Ectodermal cell (in vitro differentiated cells): ENCODE measurements around the gene ACSL3.

ENCODE experiments used
- H3K27ac ChIP-seq: 2 replicates; pipeline ENCODE4 v1.7.0; 2013; ENCODE audit warnings: mild to moderate bottlenecking, low read depth, low read length; ENCODE audit not compliant: insufficient read depth, poor library complexity, severe bottlenecking
- H3K27me3 ChIP-seq: 2 replicates; pipeline ENCODE4 v1.7.0; 2013; ENCODE audit warnings: mild to moderate bottlenecking, low read length; ENCODE audit not compliant: insufficient read depth, control insufficient read depth, poor library complexity, severe bottlenecking
- H3K36me3 ChIP-seq: one replicate; pipeline ENCODE4 v1.7.0; 2013; ENCODE audit warnings: low read length; ENCODE audit not compliant: control insufficient read depth, insufficient read depth
- H3K4me1 ChIP-seq: one replicate; pipeline ENCODE4 v1.7.0; 2013; ENCODE audit warnings: low read length; ENCODE audit not compliant: control insufficient read depth, insufficient read depth
- H3K4me3 ChIP-seq: 2 replicates; pipeline ENCODE4 v1.7.0; 2013; ENCODE audit warnings: low read depth, low read length, control low read depth; ENCODE audit not compliant: insufficient read depth
- H3K9me3 ChIP-seq: 2 replicates; pipeline ENCODE4 v1.7.0; 2013; ENCODE audit warnings: mild to moderate bottlenecking, low read length, moderate library complexity; ENCODE audit not compliant: control insufficient read depth
- WGBS, 2 experiments: methylation state at CpG; one replicate each; pipeline ENCODE4 v1.1.7; 2013; ENCODE audit warnings: missing lambda C conversion rate in 2 of 2; 5-methylcytosine and 5-hydroxymethylcytosine counted together

The ACSL3 gene

DNA sequence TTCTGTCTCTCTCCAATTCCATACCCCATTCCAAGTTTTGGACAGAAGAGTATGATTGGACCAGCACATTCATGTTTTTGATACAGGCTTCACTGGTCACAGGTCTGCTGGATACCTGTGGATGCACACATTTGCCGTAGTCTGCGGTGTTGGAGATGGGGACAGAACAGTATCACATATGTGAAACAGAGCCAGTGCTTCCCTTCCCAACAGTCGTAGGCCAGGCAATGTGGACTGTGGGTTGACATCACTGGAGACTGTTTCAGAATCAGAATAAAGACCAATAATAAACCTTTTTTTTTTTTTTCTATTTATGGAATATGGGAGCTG, 18.7 kb downstream of the ACSL3 start:
- no peaks in the 10 kb centered on the region for H3K36me3 ChIP-seq
- 92 to 97% methylated on average over 3 of the region's 3 CpGs for WGBS, 2 experiments
- no peak overlapping the region for H3K27ac ChIP-seq
- no peaks in the 10 kb centered on the region for H3K4me1 ChIP-seq
- H3K9me3 ChIP-seq, result no peaks in the 10 kb centered on the region
- H3K4me3 ChIP-seq, result no peak overlapping the region
- no peaks in the 10 kb centered on the region for H3K27me3 ChIP-seq

DNA sequence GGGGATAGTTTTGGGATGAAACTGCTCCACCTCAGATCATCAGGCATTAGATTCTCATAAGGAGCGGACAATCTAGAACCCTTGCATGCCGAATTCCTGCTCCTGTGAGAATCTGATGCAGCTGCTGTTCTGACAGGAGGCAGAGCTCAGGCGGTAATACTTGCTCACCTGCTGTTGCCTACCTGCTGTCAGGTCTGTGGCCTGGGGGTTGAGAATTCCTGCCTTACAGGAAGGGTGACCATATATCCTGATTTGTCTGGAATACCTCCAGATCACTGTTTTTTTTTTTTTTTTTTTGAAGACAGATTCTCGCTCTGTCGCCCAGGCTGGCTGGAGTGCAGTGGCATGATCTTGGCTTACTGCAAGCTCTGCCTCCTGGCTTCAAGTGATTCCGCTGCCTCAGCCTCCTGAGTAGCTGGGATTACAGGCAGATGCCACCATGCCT, 21.7 kb downstream of the ACSL3 start:
- Histone ChIP-seq H3K36me3 (no peaks in the 10 kb centered on the region), H3K4me1 (no peaks in the 10 kb centered on the region), H3K27me3 (no peaks in the 10 kb centered on the region), H3K4me3 (no peak overlapping the region), H3K27ac (no peak overlapping the region), H3K9me3 (no peaks in the 10 kb centered on the region)
- WGBS, 2 experiments, result 92 to 96% methylated on average over 6 of the region's 6 CpGs

DNA sequence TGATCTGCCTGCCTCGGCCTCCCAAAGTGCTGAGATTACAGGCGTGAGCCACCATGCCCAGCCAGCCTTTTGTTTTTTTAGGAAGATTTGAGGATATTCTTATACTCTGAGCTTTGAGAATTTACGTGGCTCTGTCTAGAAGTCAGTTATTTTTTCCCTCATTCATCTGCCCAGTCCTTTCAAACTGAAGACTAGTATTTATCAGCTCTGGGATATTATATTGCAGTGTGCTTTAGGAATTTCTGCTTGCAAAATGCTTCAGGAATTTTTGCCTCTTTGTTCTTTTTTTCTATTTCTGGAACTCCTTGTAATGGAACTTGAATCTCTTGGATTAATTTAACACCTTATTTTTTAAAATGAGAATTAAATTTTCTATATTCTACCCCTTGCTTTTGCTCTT, 22.6 kb downstream of the ACSL3 start:
- WGBS, 2 experiments, result 94 to 95% methylated on average over 2 to 3 of the region's 3 CpGs
- Histone ChIP-seq H3K4me3 (no peak overlapping the region), H3K4me1 (no peaks in the 10 kb centered on the region), H3K9me3 (no peaks in the 10 kb centered on the region), H3K27me3 (no peaks in the 10 kb centered on the region), H3K36me3 (no peaks in the 10 kb centered on the region), H3K27ac (no peak overlapping the region)

DNA sequence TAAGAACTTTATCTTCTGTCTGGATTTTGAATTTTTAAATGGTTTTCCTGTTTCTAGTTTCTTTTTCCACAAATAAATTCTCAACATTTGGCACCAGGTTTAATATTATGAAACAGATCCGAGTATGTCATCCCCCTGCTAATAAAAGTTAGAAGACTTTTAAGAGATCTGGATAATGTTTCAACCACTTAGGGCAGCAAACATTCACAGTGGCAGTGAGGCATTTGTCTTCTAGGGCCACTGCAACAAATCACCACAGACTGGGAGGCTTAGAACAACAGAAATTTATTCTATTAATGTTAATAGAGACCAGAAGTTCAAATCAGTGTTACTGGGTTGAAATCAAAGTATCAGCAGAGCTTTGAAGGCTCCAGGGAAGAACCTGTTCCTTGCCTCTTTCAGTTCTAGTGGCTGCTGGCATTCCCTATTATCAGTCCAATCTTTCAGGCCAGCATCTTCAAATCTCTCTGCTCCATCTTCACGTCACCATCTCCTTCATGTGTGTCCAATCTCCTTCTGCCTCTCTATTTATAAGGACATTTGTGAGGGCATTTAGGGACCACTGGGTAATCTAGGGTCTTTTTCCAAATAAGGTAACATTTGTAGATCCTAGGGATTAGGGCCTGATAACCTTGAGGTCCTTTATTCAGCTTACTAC, 23.4 kb downstream of the ACSL3 start:
- Histone ChIP-seq H3K4me1 (no peaks in the 10 kb centered on the region), H3K27ac (no peak overlapping the region), H3K4me3 (no peak overlapping the region), H3K36me3 (no peaks in the 10 kb centered on the region), H3K27me3 (no peaks in the 10 kb centered on the region), H3K9me3 (no peaks in the 10 kb centered on the region)
- WGBS, 2 experiments, result 82 to 90% methylated on average over 2 of the region's 2 CpGs

DNA sequence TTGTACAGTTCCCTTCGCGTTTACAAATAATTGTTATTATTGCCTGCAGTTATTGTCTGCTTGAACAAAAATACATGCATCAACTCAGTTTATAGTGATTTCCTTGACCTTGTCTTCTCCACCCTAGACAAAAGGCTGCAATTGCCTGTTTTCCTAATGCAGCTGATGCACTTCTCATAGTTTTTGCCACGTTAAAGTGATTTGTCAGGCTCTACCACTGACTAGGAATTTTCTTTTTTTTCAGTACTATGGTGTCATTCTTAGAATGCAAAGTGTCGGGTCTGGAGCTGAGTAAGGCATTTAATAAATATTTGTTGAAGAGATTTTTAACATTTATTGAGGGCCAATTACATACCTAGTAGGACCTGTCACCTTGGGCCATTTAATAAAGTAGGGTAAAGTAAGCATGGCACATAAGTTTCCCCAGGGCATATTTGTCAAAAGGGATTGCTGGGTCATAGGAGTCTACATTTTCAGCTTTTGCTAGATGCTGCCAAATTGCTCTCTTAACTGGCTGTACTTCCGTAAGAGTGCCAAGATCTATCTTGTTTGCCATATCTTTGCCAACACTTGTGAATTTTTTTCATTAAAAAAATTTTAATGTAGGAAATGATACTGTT, 24.1 kb downstream of the ACSL3 start:
- Histone ChIP-seq H3K36me3 (no peaks in the 10 kb centered on the region), H3K4me3 (no peak overlapping the region), H3K27ac (no peak overlapping the region), H3K4me1 (no peaks in the 10 kb centered on the region), H3K27me3 (no peaks in the 10 kb centered on the region), H3K9me3 (no peaks in the 10 kb centered on the region)
- 73 to 79% methylated on average over 4 to 5 of the region's 5 CpGs for WGBS, 2 experiments

DNA sequence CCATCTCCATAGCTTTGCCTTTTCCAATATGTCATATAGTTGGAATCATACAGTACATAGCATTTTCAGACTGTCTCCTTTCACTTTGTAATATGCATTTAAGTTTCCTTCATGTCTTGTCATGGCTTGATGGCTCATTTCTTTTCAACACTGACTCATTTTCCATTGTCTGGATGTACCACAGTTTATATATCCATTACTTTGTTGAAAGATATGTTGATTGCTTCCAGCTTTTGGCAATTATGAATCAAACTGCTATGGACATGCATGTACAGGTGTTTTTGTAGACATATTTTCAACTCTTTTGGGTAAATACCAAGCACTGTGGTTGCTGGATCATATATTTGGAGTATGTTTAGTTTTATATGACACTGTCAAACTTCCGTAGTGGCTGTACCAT, 26.3 kb downstream of the ACSL3 start:
- Histone ChIP-seq H3K27me3 (no peaks in the 10 kb centered on the region), H3K9me3 (no peaks in the 10 kb centered on the region), H3K4me3 (no peak overlapping the region), H3K4me1 (no peaks in the 10 kb centered on the region), H3K27ac (no peak overlapping the region), H3K36me3 (no peaks in the 10 kb centered on the region)
- WGBS, 2 experiments, result 97 to 100% methylated on average over 1 of the region's 1 CpG

DNA sequence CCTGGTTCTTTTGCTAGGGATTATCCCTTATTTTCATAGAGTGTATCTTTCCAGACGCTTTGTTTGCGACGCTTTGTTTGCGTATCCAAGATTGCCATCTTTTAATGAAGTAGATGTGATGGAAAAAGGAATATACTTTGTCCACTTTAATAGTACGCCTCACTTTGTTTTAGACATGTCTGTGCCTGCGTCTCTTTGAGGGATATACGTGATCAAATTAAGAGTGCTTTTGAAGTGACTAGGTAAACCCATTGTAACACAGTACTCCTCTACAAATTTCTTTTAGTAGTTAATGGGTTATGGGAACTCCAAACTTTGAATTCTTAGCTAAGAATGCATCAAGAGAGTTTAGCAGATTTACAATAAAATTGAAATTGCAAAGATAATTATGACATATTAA, 27.9 kb downstream of the ACSL3 start:
- H3K27ac ChIP-seq, result no peak overlapping the region
- no peaks in the 10 kb centered on the region for H3K36me3 ChIP-seq
- no peak overlapping the region for H3K4me3 ChIP-seq
- WGBS, 2 experiments, result 97 to 98% methylated on average over 5 to 7 of the region's 7 CpGs
- H3K4me1 ChIP-seq, result no peaks in the 10 kb centered on the region
- no peaks in the 10 kb centered on the region for H3K27me3 ChIP-seq
- H3K9me3 ChIP-seq, result no peaks in the 10 kb centered on the region

DNA sequence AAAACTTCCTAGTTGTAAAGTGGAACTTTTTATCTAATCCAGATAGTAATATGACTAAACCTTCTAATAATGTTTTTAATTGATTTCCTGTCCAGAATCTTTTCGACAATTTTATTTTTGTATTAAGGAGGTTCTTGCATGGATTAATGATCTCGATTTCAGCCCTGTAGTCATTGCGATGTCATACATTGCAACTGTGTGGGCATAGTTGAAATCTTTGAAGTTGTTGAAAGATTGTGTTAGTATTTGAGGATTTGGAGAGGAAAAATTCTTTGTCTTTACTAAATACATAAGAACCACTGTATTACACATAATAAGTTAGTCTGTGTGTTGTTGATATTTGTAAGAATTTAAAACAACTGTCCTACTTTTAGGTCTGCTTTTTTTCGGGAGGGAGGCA, 31.1 kb downstream of the ACSL3 start:
- Histone ChIP-seq H3K4me3 (no peak overlapping the region), H3K36me3 (no peaks in the 10 kb centered on the region), H3K9me3 (no peaks in the 10 kb centered on the region), H3K27ac (no peak overlapping the region), H3K4me1 (no peaks in the 10 kb centered on the region), H3K27me3 (no peaks in the 10 kb centered on the region)
- 93 to 100% methylated on average over 3 to 4 of the region's 4 CpGs for WGBS, 2 experiments

DNA sequence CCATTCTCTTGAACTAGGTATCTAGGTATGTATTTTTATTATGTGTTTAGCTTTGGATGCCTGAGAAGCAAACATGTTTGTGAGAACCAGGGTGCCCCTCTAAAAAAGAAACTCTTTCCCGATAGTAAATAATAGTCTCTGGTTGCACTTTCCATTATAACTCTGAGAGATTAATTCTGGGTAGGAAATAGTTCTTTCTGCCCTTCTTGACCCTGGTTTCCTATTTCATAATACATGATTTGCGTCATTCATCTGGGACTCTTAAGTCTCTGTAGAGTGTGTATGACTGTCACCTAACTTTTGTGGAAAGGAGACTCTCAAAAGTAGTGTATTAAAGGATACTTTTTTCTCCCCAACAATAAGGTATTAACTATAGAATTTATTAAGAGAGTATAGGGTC, 31.5 kb downstream of the ACSL3 start:
- no peaks in the 10 kb centered on the region for H3K4me1 ChIP-seq
- H3K4me3 ChIP-seq, result no peak overlapping the region
- no peaks in the 10 kb centered on the region for H3K27me3 ChIP-seq
- H3K27ac ChIP-seq, result no peak overlapping the region
- no peaks in the 10 kb centered on the region for H3K9me3 ChIP-seq
- H3K36me3 ChIP-seq, result no peaks in the 10 kb centered on the region
- 100% methylated on average over 1 to 2 of the region's 2 CpGs for WGBS, 2 experiments

DNA sequence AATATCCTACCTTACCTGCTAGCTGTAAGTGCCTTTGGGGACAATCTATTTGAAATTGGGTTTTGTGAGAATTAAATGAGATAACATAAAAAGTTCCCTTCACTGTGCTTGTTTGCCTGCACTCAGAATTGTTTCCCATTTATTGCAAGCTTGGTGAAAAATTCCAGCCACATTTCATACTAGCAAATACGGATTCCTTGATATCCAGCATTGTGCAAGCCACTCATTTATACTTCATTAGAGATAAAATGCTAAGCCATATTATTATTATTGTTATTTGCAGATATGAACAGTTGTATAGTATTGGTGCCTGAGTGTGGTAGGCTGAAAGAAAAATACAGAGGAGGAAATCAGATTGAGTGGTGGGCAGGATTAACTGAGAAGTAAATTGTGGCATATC, 31.9 kb downstream of the ACSL3 start:
- no peak overlapping the region for H3K4me3 ChIP-seq
- 91 to 92% methylated on average over 1 of the region's 1 CpG for WGBS, 2 experiments
- no peaks in the 10 kb centered on the region for H3K9me3 ChIP-seq
- no peaks in the 10 kb centered on the region for H3K36me3 ChIP-seq
- no peaks in the 10 kb centered on the region for H3K4me1 ChIP-seq
- no peaks in the 10 kb centered on the region for H3K27me3 ChIP-seq
- H3K27ac ChIP-seq, result no peak overlapping the region
